Measurements from ENCODE around the gene TRPM3. TPM values are rescaled to one million over a fixed set of nuclear protein-coding genes. Genes with fewer than 3 reads are reported as not detected.

TRPM3 gene
- total RNA-seq, 4 donors from 2014 or later, result 2.4 to 11.1 (median 5.6) TPM

- Histone ChIP-seq H3K36me3 (no peaks in the 10 kb centered on the region), H3K27me3 (no peaks in the 10 kb centered on the region), H3K4me3 (replicated peaks in 1 of 3) (no peak overlapping the region), H3K9me3 (no peaks in the 10 kb centered on the region), H3K27ac (no peak overlapping the region), H3K4me1 (no peaks in the 10 kb centered on the region)
- 87 to 97% methylated on average over 1 of the region's 1 CpG for WGBS, 2 donors
- DNase-seq, result no peak
- intact Hi-C loops (cut with DNase I), result no loop called here
- TF ChIP-seq POLR2A (IDR thresholded peaks at IDR 0.05) (no peak), CTCF (IDR thresholded peaks at IDR 0.05) (no peak)
These were observed 355.5 kb downstream of the TRPM3 start for GRCh38 chr9:70765946-70766345.

GRCh38 chr9:70761139-70761670 is 360.2 kb downstream of the TRPM3 start:
- Histone ChIP-seq H3K4me3 (replicated peaks in 1 of 3) (no peak overlapping the region), H3K27me3 (no peaks in the 10 kb centered on the region), H3K27ac (no peak overlapping the region), H3K9me3 (no peaks in the 10 kb centered on the region), H3K4me1 (no peaks in the 10 kb centered on the region), H3K36me3 (no peaks in the 10 kb centered on the region)
- intact Hi-C loops (cut with DNase I), result no loop called here
- 47 to 63% methylated on average over 8 of the region's 8 CpGs for WGBS, 2 donors
- TF ChIP-seq POLR2A (IDR thresholded peaks at IDR 0.05), result no peak
- no peak for TF ChIP-seq CTCF (IDR thresholded peaks at IDR 0.05)
- no peak for DNase-seq

GRCh38 chr9:70760228-70760627 is 361.2 kb downstream of the TRPM3 start:
- WGBS, 2 donors, result 88 to 93% methylated on average over 8 of the region's 8 CpGs
- Histone ChIP-seq H3K9me3 (no peaks in the 10 kb centered on the region), H3K36me3 (no peaks in the 10 kb centered on the region), H3K4me1 (no peaks in the 10 kb centered on the region), H3K27me3 (no peaks in the 10 kb centered on the region), H3K27ac (no peak overlapping the region), H3K4me3 (replicated peaks in 1 of 3) (no peak overlapping the region)
- TF ChIP-seq CTCF (IDR thresholded peaks at IDR 0.05) (no peak), POLR2A (IDR thresholded peaks at IDR 0.05) (no peak)
- no peak for DNase-seq
- intact Hi-C loops (cut with DNase I), result no loop called here

- TF ChIP-seq CTCF (IDR thresholded peaks at IDR 0.05), result no peak
- TF ChIP-seq POLR2A (IDR thresholded peaks at IDR 0.05), result no peak
- H3K27ac ChIP-seq, result no peak overlapping the region
- no peaks in the 10 kb centered on the region for H3K27me3 ChIP-seq
- no peak for DNase-seq
- no peaks in the 10 kb centered on the region for H3K9me3 ChIP-seq
- intact Hi-C loops (cut with DNase I), result no loop called here
- no peaks in the 10 kb centered on the region for H3K4me1 ChIP-seq
- no peaks in the 10 kb centered on the region for H3K36me3 ChIP-seq
- no peak overlapping the region for H3K4me3 ChIP-seq (replicated peaks in 1 of 3)
- WGBS, 2 donors, result 63 to 70% methylated on average over 4 of the region's 4 CpGs
These were observed 368.1 kb downstream of the TRPM3 start for GRCh38 chr9:70753311-70753710.

GRCh38 chr9:70749066-70749465 is 372.4 kb downstream of the TRPM3 start:
- no peak overlapping the region for H3K27ac ChIP-seq
- H3K4me1 ChIP-seq, result peaks cover 7 to 9% of the 10 kb centered on the region in 2 donors
- WGBS, 2 donors, result 89 to 96% methylated on average over 2 of the region's 2 CpGs
- TF ChIP-seq CTCF (IDR thresholded peaks at IDR 0.05) (no peak), POLR2A (IDR thresholded peaks at IDR 0.05) (no peak)
- no peak for DNase-seq
- no peaks in the 10 kb centered on the region for H3K27me3 ChIP-seq
- no peak overlapping the region for H3K4me3 ChIP-seq (replicated peaks in 1 of 3)
- no peaks in the 10 kb centered on the region for H3K9me3 ChIP-seq
- intact Hi-C loops (cut with DNase I), result no loop called here
- H3K36me3 ChIP-seq, result no peaks in the 10 kb centered on the region
